IMR-90 (cell line): ENCODE results near the gene SH3RF2. TPM values are rescaled to one million over a fixed set of nuclear protein-coding genes. Genes with fewer than 3 reads are reported as not detected.

ENCODE experiments used
- ATAC-seq: fragments of 200-7000 bp; cut with Tn5 transposase; 2 replicates; pipeline ENCODE4 v1.9.1; 2020; ENCODE audit warnings: low read depth, mild to moderate bottlenecking, moderate library complexity
- BruUV-seq: library from RNA; stranded (reverse); fragments of 400-500 nt; replicated peaks from 2 replicates; lab custom pipeline; 2021; lab: Mats Ljungman, UMichigan
- CTCF ChIA-PET: fragments of 300-600 bp; formaldehyde crosslinking; extraction: SDS; loops from one replicate; lab custom pipeline; 2021; ENCODE audit warnings: antibody characterized with exemption; lab: Yijun Ruan, JAX
- POLR2A ChIA-PET: fragments of 300-600 bp; sonication (Branson Sonifier 250); formaldehyde crosslinking; loops from one replicate; lab custom pipeline; 2022; ENCODE audit warnings: antibody characterized with exemption; ENCODE audit not compliant: unreplicated experiment; lab: Charles Lee
- DNase-seq: peaks from one replicate; pipeline ENCODE4 v3.0.0; 2013
- H2AFZ ChIP-seq: replicated peaks from 2 replicates; pipeline ENCODE3; 2013; ENCODE audit warnings: low read length, mild to moderate bottlenecking; ENCODE audit not compliant: poor library complexity
- H2AK5ac ChIP-seq: 2 replicates; pipeline ENCODE4 v1.6.1; 2013; ENCODE audit warnings: low read depth, low read length, inconsistent platforms
- H2AK9ac ChIP-seq: replicated peaks from 2 replicates; pipeline ENCODE3; 2013; ENCODE audit warnings: mild to moderate bottlenecking, low read depth, low read length, moderate library complexity; ENCODE audit not compliant: poor library complexity
- H2BK120ac ChIP-seq: 2 replicates; pipeline ENCODE4 v1.6.1; 2013; ENCODE audit warnings: low read depth, low read length, inconsistent platforms
- H2BK15ac ChIP-seq: 3 replicates; pipeline ENCODE4 v1.6.1; 2013; ENCODE audit warnings: low read depth, low read length, inconsistent platforms
- H2BK20ac ChIP-seq: 2 replicates; pipeline ENCODE4 v1.6.1; 2013; ENCODE audit warnings: low read depth, mild to moderate bottlenecking, inconsistent platforms, low read length, moderate library complexity
- H2BK5ac ChIP-seq: 2 replicates; pipeline ENCODE4 v1.6.1; 2013; ENCODE audit warnings: mild to moderate bottlenecking, low read depth, low read length, inconsistent platforms; ENCODE audit not compliant: poor library complexity, severe bottlenecking
- H3K14ac ChIP-seq: replicated peaks from 2 replicates; pipeline ENCODE4 v1.6.1; 2013; ENCODE audit warnings: low read depth, low read length, inconsistent platforms
- H3K18ac ChIP-seq: 2 replicates; pipeline ENCODE4 v1.6.1; 2013; ENCODE audit warnings: low read depth, low read length, control low read depth
- H3K23ac ChIP-seq: 2 replicates; pipeline ENCODE4 v1.6.1; 2013; ENCODE audit warnings: low read depth, low read length, inconsistent platforms
- H3K27ac ChIP-seq: 2 replicates; pipeline ENCODE4 v1.5.1; 2013; ENCODE audit warnings: mild to moderate bottlenecking, control low read depth, low read length; ENCODE audit not compliant: insufficient read depth
- H3K27me3 ChIP-seq: 2 replicates; pipeline ENCODE4 v1.6.1; 2013; ENCODE audit warnings: low read length; ENCODE audit not compliant: control insufficient read depth, insufficient read depth
- H3K36me3 ChIP-seq: 2 replicates; pipeline ENCODE4 v1.6.1; 2013; ENCODE audit warnings: low read length, mixed read lengths; ENCODE audit not compliant: control insufficient read depth, insufficient read depth
- H3K4ac ChIP-seq: 2 replicates; pipeline ENCODE4 v1.6.1; 2013; ENCODE audit warnings: low read depth, low read length, inconsistent platforms
- H3K4me1 ChIP-seq: 2 replicates; pipeline ENCODE4 v1.6.1; 2013; ENCODE audit warnings: low read length, mixed read lengths; ENCODE audit not compliant: control insufficient read depth, insufficient read depth
- H3K4me2 ChIP-seq: 2 replicates; pipeline ENCODE4 v1.6.1; 2013; ENCODE audit warnings: low read depth, mild to moderate bottlenecking, control low read depth, low read length, moderate library complexity
- H3K4me3 ChIP-seq: 2 replicates; pipeline ENCODE4 v1.5.1; 2013; ENCODE audit warnings: low read depth, mild to moderate bottlenecking, control low read depth, low read length, moderate library complexity; ENCODE audit not compliant: insufficient read depth
- H3K56ac ChIP-seq: 2 replicates; pipeline ENCODE4 v1.6.1; 2013; ENCODE audit warnings: low read length, inconsistent platforms; ENCODE audit not compliant: insufficient read depth; ENCODE audit errors: extremely low read depth
- H3K79me1 ChIP-seq, 2 experiments: 2 replicates each; pipeline ENCODE4 v1.6.1; 2013; ENCODE audit warnings: low read length in 2 of 2, inconsistent platforms in 1 of 2, low read depth in 1 of 2
- H3K9ac ChIP-seq: 2 replicates; pipeline ENCODE4 v1.6.1; 2013; ENCODE audit warnings: low read depth, low read length, control low read depth
- H3K9me1 ChIP-seq: 2 replicates; pipeline ENCODE4 v1.6.1; 2013; ENCODE audit warnings: low read length, inconsistent platforms; ENCODE audit not compliant: insufficient read depth
- H3K9me3 ChIP-seq: 2 replicates; pipeline ENCODE4 v1.6.1; 2013; ENCODE audit warnings: low read length; ENCODE audit not compliant: control insufficient read depth, insufficient read depth
- H4K20me1 ChIP-seq: 2 replicates; pipeline ENCODE4 v1.6.1; 2013; ENCODE audit warnings: low read length, inconsistent platforms; ENCODE audit not compliant: insufficient read depth
- H4K5ac ChIP-seq: 2 replicates; pipeline ENCODE4 v1.6.1; 2013; ENCODE audit warnings: mild to moderate bottlenecking, low read depth, low read length, control low read depth
- H4K8ac ChIP-seq, 2 experiments: 2 replicates each; pipeline ENCODE4 v1.6.1; 2013; ENCODE audit warnings: low read depth in 2 of 2, low read length in 2 of 2, control low read depth in 1 of 2, inconsistent platforms in 1 of 2
- H4K91ac ChIP-seq: 2 replicates; pipeline ENCODE4 v1.6.1; 2013; ENCODE audit warnings: low read depth, low read length, inconsistent platforms; ENCODE audit not compliant: insufficient read depth
- BHLHE40 ChIP-seq: fragments of 150-350 bp; IDR thresholded peaks from 2 replicates; pipeline ENCODE4 v1.6.1; 2016; ENCODE audit warnings: mild to moderate bottlenecking, low read depth, low read length
- CEBPB ChIP-seq: IDR thresholded peaks from 2 replicates; pipeline ENCODE4 v1.6.1; 2012; ENCODE audit warnings: low read depth, low read length, improper control_type of control experiment
- CHD1 ChIP-seq: IDR thresholded peaks from 2 replicates; pipeline ENCODE4 v1.6.1; 2012; ENCODE audit warnings: low read depth, low read length, improper control_type of control experiment
- FOS ChIP-seq: fragments of 150-350 bp; IDR thresholded peaks from 2 replicates; pipeline ENCODE4 v1.6.1; 2016; ENCODE audit warnings: low read depth, low read length
- MAFK ChIP-seq: IDR thresholded peaks from 2 replicates; pipeline ENCODE4 v1.6.1; 2012; ENCODE audit warnings: low read depth, low read length, improper control_type of control experiment
- MAZ ChIP-seq: IDR thresholded peaks from 2 replicates; pipeline ENCODE4 v1.6.1; 2012; ENCODE audit warnings: low read depth, mild to moderate bottlenecking, low read length, improper control_type of control experiment, moderate library complexity, borderline replicate concordance
- MXI1 ChIP-seq: IDR thresholded peaks from 2 replicates; pipeline ENCODE4 v1.6.1; 2012; ENCODE audit warnings: low read depth, mild to moderate bottlenecking, low read length, moderate library complexity, borderline replicate concordance
- RAD21 ChIP-seq: IDR thresholded peaks from 2 replicates; pipeline ENCODE4 v1.6.1; 2012; ENCODE audit warnings: low read length, improper control_type of control experiment
- RCOR1 ChIP-seq: IDR thresholded peaks from 2 replicates; pipeline ENCODE4 v1.6.1; 2012; ENCODE audit warnings: mild to moderate bottlenecking, low read length, improper control_type of control experiment; ENCODE audit not compliant: insufficient replicate concordance
- RFX5 ChIP-seq: IDR thresholded peaks from 2 replicates; pipeline ENCODE4 v1.8.0; 2012; ENCODE audit warnings: low read depth, mild to moderate bottlenecking, low read length, moderate library complexity
- SMC3 ChIP-seq: fragments of 150-350 bp; IDR thresholded peaks from 2 replicates; pipeline ENCODE4 v1.6.1; 2016; ENCODE audit warnings: low read depth, mild to moderate bottlenecking, antibody characterized with exemption, low read length, moderate library complexity
- whole genome bisulfite sequencing, 2 experiments: methylation state at CpG; one replicate each; pipeline versions ENCODE4 v1.1.5 to v1.1.7; 2013; ENCODE audit warnings: missing lambda C conversion rate in 2 of 2; ENCODE audit not compliant: insufficient read length in 1 of 2; ENCODE audit errors: extremely low coverage in 2 of 2; 5-methylcytosine and 5-hydroxymethylcytosine counted together
- dilution Hi-C: fragments of 300-500 bp; cut with HindIII; formaldehyde crosslinking; loops from one replicate; pipeline ENCODE4 v1.14.3; 2018; ENCODE audit warnings: low sequenced_read_pairs; ENCODE audit not compliant: unreplicated experiment
- in situ Hi-C: fragments of 300-500 bp; cut with MboI; formaldehyde crosslinking; loops from 3 replicates; pipeline ENCODE4 v1.14.3; 2019; ENCODE audit warnings: low sequenced_read_pairs, inconsistent platforms, mixed read lengths
- intact Hi-C: fragments of 100-400 bp; cut with micrococcal nuclease; formaldehyde crosslinking; loops from 2 replicates; pipeline ENCODE4 v1.10.0; 2022
- polyA plus RNA-seq, 3 experiments: library from polyadenylated mRNA; depleted of rRNA; stranded (reverse); fragments of >200 nt; gene quantifications; 2 replicates each; pipeline ENCODE4 v1.2.3, GENCODE V29; 2012; ENCODE audit warnings: low replicate concordance in 1 of 3
- total RNA-seq: library from RNA; depleted of rRNA; stranded (reverse); fragments of >200 nt; gene quantifications from 2 replicates; pipeline ENCODE4 v1.2.3, GENCODE V29; 2012
- TF ChIP-seq, protein P1 (sequence below): fragments of 150-350 bp; IDR thresholded peaks from 2 replicates; pipeline ENCODE4 v1.6.1; 2016; ENCODE audit warnings: low read depth, mild to moderate bottlenecking, low read length, moderate library complexity, borderline replicate concordance
- TF ChIP-seq, protein P2 (sequence below): fragments of 150-350 bp; IDR thresholded peaks from 2 replicates; pipeline ENCODE4 v1.6.1; 2017; ENCODE audit warnings: mild to moderate bottlenecking, antibody characterized with exemption, low read length, low read depth
- TF ChIP-seq, protein P3 (sequence below): conservative IDR thresholded peaks from 2 replicates; pipeline ENCODE4 v1.5.1; 2012; ENCODE audit warnings: mild to moderate bottlenecking, low read depth, low read length, improper control_type of control experiment

Gene SH3RF2
- total and polyA plus RNA-seq, 2 of the 4 experiments (the other 2 are of a cell fraction): 1.3 to 1.7 TPM

DNA sequence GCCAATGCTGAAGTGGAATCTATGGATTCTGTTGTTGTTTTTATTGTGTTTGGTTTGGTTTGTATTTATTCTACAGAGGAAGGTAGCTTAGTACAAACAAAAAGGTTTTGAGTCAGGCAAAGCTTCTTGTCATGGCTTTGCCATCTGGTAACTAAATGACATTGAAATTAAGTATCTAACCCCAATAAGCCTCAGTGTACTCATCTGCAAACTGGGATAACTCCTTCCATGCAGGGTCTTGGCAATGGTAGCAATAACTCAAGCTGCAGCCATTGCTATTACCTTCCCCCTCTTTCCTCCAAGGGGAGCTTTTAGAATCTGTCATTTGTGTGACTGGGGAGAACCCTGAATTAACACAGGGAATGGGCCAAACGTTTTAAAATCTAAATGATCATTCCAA is 89.3 kb downstream of the SH3RF2 start:
- Histone ChIP-seq H2BK5ac (no peak overlapping the region), H3K4ac (no peak overlapping the region), H2BK120ac (no peak overlapping the region), H3K4me2 (no peak overlapping the region), H3K79me1 (no peaks in the 10 kb centered on the region), H2BK20ac (no peak overlapping the region), H4K5ac (no peak overlapping the region), H3K4me1 (peaks cover 1% of the 10 kb centered on the region; the same call in 1 of the 2 replicates), H3K14ac (no peak overlapping the region), H2AK5ac (no peak overlapping the region), H3K56ac (no peak overlapping the region), H2AFZ (no peak overlapping the region), H3K9me1 (no peaks in the 10 kb centered on the region), H2BK15ac (no peak overlapping the region), H3K36me3 (no peaks in the 10 kb centered on the region), H2AK9ac (no peak overlapping the region), H4K91ac (no peak overlapping the region), H3K27ac (no peak overlapping the region), H4K8ac (no peak overlapping the region), H3K4me3 (no peak overlapping the region), H3K9me3 (no peaks in the 10 kb centered on the region), H3K9ac (no peak overlapping the region), H3K27me3 (no peaks in the 10 kb centered on the region), H4K20me1 (no peaks in the 10 kb centered on the region), H3K18ac (no peak overlapping the region), H3K23ac (no peak overlapping the region)
- ATAC-seq (no peak), DNase-seq (no peak)
- dilution Hi-C loops (no loop called here), intact Hi-C loops (no loop called here), in situ Hi-C loops (no loop called here)
- no CpG with 5 or more reads among the region's 1 CpG for WGBS, 2 experiments
- TF ChIP-seq MXI1 (no peak), RFX5 (no peak), MAZ (no peak), RCOR1 (no peak), RAD21 (no peak), BHLHE40 (no peak), FOS (no peak), SMC3 (no peak), CHD1 (no peak), MAFK (no peak), CEBPB (no peak)
- TF ChIP-seq, protein P1, sequence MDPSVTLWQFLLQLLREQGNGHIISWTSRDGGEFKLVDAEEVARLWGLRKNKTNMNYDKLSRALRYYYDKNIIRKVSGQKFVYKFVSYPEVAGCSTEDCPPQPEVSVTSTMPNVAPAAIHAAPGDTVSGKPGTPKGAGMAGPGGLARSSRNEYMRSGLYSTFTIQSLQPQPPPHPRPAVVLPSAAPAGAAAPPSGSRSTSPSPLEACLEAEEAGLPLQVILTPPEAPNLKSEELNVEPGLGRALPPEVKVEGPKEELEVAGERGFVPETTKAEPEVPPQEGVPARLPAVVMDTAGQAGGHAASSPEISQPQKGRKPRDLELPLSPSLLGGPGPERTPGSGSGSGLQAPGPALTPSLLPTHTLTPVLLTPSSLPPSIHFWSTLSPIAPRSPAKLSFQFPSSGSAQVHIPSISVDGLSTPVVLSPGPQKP: no peak
- TF ChIP-seq, protein P2, sequence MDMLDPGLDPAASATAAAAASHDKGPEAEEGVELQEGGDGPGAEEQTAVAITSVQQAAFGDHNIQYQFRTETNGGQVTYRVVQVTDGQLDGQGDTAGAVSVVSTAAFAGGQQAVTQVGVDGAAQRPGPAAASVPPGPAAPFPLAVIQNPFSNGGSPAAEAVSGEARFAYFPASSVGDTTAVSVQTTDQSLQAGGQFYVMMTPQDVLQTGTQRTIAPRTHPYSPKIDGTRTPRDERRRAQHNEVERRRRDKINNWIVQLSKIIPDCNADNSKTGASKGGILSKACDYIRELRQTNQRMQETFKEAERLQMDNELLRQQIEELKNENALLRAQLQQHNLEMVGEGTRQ: no peak
- TF ChIP-seq, protein P3, sequence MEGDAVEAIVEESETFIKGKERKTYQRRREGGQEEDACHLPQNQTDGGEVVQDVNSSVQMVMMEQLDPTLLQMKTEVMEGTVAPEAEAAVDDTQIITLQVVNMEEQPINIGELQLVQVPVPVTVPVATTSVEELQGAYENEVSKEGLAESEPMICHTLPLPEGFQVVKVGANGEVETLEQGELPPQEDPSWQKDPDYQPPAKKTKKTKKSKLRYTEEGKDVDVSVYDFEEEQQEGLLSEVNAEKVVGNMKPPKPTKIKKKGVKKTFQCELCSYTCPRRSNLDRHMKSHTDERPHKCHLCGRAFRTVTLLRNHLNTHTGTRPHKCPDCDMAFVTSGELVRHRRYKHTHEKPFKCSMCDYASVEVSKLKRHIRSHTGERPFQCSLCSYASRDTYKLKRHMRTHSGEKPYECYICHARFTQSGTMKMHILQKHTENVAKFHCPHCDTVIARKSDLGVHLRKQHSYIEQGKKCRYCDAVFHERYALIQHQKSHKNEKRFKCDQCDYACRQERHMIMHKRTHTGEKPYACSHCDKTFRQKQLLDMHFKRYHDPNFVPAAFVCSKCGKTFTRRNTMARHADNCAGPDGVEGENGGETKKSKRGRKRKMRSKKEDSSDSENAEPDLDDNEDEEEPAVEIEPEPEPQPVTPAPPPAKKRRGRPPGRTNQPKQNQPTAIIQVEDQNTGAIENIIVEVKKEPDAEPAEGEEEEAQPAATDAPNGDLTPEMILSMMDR: no peak
- BruUV-seq: no TSS peak
- ChIA-PET CTCF (interaction anchor here (1.6 kb wide), 1 partner anchor 15 kb away, joined by 6 read pairs; no protein-coding TSS in a partner anchor), POLR2A (no interaction called here)
